Ectodermal cell (in vitro differentiated cells): ENCODE data around the gene PRRG3.

Experiments used
- H3K27ac ChIP-seq: 2 replicates; pipeline ENCODE4 v1.7.0; 2013; ENCODE audit warnings: mild to moderate bottlenecking, low read depth, low read length; ENCODE audit not compliant: insufficient read depth, poor library complexity, severe bottlenecking
- H3K27me3 ChIP-seq: 2 replicates; pipeline ENCODE4 v1.7.0; 2013; ENCODE audit warnings: mild to moderate bottlenecking, low read length; ENCODE audit not compliant: insufficient read depth, control insufficient read depth, poor library complexity, severe bottlenecking
- H3K36me3 ChIP-seq: one replicate; pipeline ENCODE4 v1.7.0; 2013; ENCODE audit warnings: low read length; ENCODE audit not compliant: control insufficient read depth, insufficient read depth
- H3K4me1 ChIP-seq: one replicate; pipeline ENCODE4 v1.7.0; 2013; ENCODE audit warnings: low read length; ENCODE audit not compliant: control insufficient read depth, insufficient read depth
- H3K4me3 ChIP-seq: 2 replicates; pipeline ENCODE4 v1.7.0; 2013; ENCODE audit warnings: low read depth, low read length, control low read depth; ENCODE audit not compliant: insufficient read depth
- H3K9me3 ChIP-seq: 2 replicates; pipeline ENCODE4 v1.7.0; 2013; ENCODE audit warnings: mild to moderate bottlenecking, low read length, moderate library complexity; ENCODE audit not compliant: control insufficient read depth
- WGBS, 2 experiments: methylation state at CpG; one replicate each; pipeline ENCODE4 v1.1.7; 2013; ENCODE audit warnings: missing lambda C conversion rate in 2 of 2; 5-methylcytosine and 5-hydroxymethylcytosine counted together

The PRRG3 gene

GRCh38 chrX:151722241-151722846 lies 27.1 kb downstream of the PRRG3 start:
- Histone ChIP-seq H3K27me3 (no peaks in the 10 kb centered on the region), H3K4me3 (no peak overlapping the region), H3K36me3 (no peaks in the 10 kb centered on the region), H3K9me3 (no peaks in the 10 kb centered on the region), H3K4me1 (no peaks in the 10 kb centered on the region), H3K27ac (no peak overlapping the region)
- 39 to 41% methylated on average over 24 of the region's 24 CpGs for WGBS, 2 experiments

- H3K4me3 ChIP-seq = no peak overlapping the region
- 90 to 96% methylated on average over 7 of the region's 7 CpGs for WGBS, 2 experiments
- H3K4me1 ChIP-seq = no peaks in the 10 kb centered on the region
- H3K9me3 ChIP-seq = no peaks in the 10 kb centered on the region
- H3K36me3 ChIP-seq = no peaks in the 10 kb centered on the region
- H3K27me3 ChIP-seq = no peaks in the 10 kb centered on the region
- no peak overlapping the region for H3K27ac ChIP-seq
Observed at GRCh38 chrX:151723156-151723760, 28.0 kb downstream of the PRRG3 start.

- WGBS, 2 experiments = 91 to 96% methylated on average over 7 of the region's 7 CpGs
- Histone ChIP-seq H3K9me3 (no peaks in the 10 kb centered on the region), H3K4me1 (no peaks in the 10 kb centered on the region), H3K27me3 (no peaks in the 10 kb centered on the region), H3K27ac (no peak overlapping the region), H3K36me3 (no peaks in the 10 kb centered on the region), H3K4me3 (no peak overlapping the region)
Observed at GRCh38 chrX:151724563-151725337, 29.5 kb downstream of the PRRG3 start.

- Histone ChIP-seq H3K36me3 (no peaks in the 10 kb centered on the region), H3K9me3 (no peaks in the 10 kb centered on the region), H3K4me1 (no peaks in the 10 kb centered on the region), H3K27me3 (no peaks in the 10 kb centered on the region), H3K4me3 (no peak overlapping the region), H3K27ac (no peak overlapping the region)
- WGBS, 2 experiments = 74 to 88% methylated on average over 1 of the region's 1 CpG
Observed at GRCh38 chrX:151725338-151725614, 30.0 kb downstream of the PRRG3 start.

- Histone ChIP-seq H3K9me3 (no peaks in the 10 kb centered on the region), H3K4me3 (no peak overlapping the region), H3K4me1 (no peaks in the 10 kb centered on the region), H3K27ac (no peak overlapping the region), H3K36me3 (no peaks in the 10 kb centered on the region), H3K27me3 (no peaks in the 10 kb centered on the region)
- 94 to 96% methylated on average over 5 of the region's 5 CpGs for WGBS, 2 experiments
Observed at GRCh38 chrX:151726751-151727150, 31.5 kb downstream of the PRRG3 start.

GRCh38 chrX:151727346-151727745 lies 32.1 kb downstream of the PRRG3 start:
- Histone ChIP-seq H3K9me3 (no peaks in the 10 kb centered on the region), H3K4me3 (no peak overlapping the region), H3K27ac (no peak overlapping the region), H3K27me3 (no peaks in the 10 kb centered on the region), H3K36me3 (no peaks in the 10 kb centered on the region), H3K4me1 (no peaks in the 10 kb centered on the region)
- WGBS, 2 experiments = 84 to 93% methylated on average over 4 of the region's 4 CpGs

- no peaks in the 10 kb centered on the region for H3K9me3 ChIP-seq
- H3K4me1 ChIP-seq = no peaks in the 10 kb centered on the region
- H3K4me3 ChIP-seq = no peak overlapping the region
- no peaks in the 10 kb centered on the region for H3K36me3 ChIP-seq
- WGBS, 2 experiments = 86 to 92% methylated on average over 4 of the region's 4 CpGs
- no peak overlapping the region for H3K27ac ChIP-seq
- H3K27me3 ChIP-seq = no peaks in the 10 kb centered on the region
Observed at GRCh38 chrX:151729056-151729725, 33.9 kb downstream of the PRRG3 start.

- 92 to 96% methylated on average over 4 of the region's 4 CpGs for WGBS, 2 experiments
- no peaks in the 10 kb centered on the region for H3K9me3 ChIP-seq
- H3K4me3 ChIP-seq = no peak within 1 kb of the TSS
- H3K4me1 ChIP-seq = no peaks in the 10 kb centered on the region
- no peaks in the 10 kb centered on the region for H3K36me3 ChIP-seq
- no peaks in the 10 kb centered on the region for H3K27me3 ChIP-seq
- H3K27ac ChIP-seq = no peak within 1 kb of the TSS
Observed at GRCh38 chrX:151734446-151734845, 39.2 kb downstream of the PRRG3 start, which contains the start of gene CNGA2. Gene CNGA2 (plus strand): TSS chrX:151734746. CDS start chrX:151738484, 3,738 bp downstream.

- Histone ChIP-seq H3K36me3 (no peaks in the 10 kb centered on the region), H3K9me3 (no peaks in the 10 kb centered on the region), H3K4me1 (no peaks in the 10 kb centered on the region), H3K27me3 (no peaks in the 10 kb centered on the region), H3K4me3 (no peak overlapping the region), H3K27ac (no peak overlapping the region)
- 84 to 91% methylated on average over 2 of the region's 2 CpGs for WGBS, 2 experiments
Observed at GRCh38 chrX:151735219-151735618, 40.0 kb downstream of the PRRG3 start.

- no peak overlapping the region for H3K4me3 ChIP-seq
- 92 to 96% methylated on average over 6 of the region's 6 CpGs for WGBS, 2 experiments
- no peak overlapping the region for H3K27ac ChIP-seq
- H3K4me1 ChIP-seq = no peaks in the 10 kb centered on the region
- H3K9me3 ChIP-seq = no peaks in the 10 kb centered on the region
- H3K27me3 ChIP-seq = no peaks in the 10 kb centered on the region
- no peaks in the 10 kb centered on the region for H3K36me3 ChIP-seq
Observed at GRCh38 chrX:151736685-151737084, 41.4 kb downstream of the PRRG3 start.
